HG03354 (cell line): ENCODE results near the gene IFT80.

Experiments
- ATAC-seq: cut with Tn5 transposase; IDR thresholded peaks from one replicate; pipeline ENCODE4 v1.9.1; 2021; ENCODE audit warnings: mild to moderate bottlenecking; ENCODE audit not compliant: unreplicated experiment, poor library complexity, severe bottlenecking

Gene IFT80

GRCh38 chr3:160224256-160224655 lies 174.8 kb downstream of the IFT80 start:
- ATAC-seq: no peak

- ATAC-seq: no peak
Measured at GRCh38 chr3:160221019-160221418, 178.0 kb downstream of the IFT80 start.

- no peak for ATAC-seq
Measured at GRCh38 chr3:160220038-160220437, 179.0 kb downstream of the IFT80 start.

- ATAC-seq: no peak
Measured at GRCh38 chr3:160218136-160218535, 180.9 kb downstream of the IFT80 start.

GRCh38 chr3:160217675-160218074 lies 181.3 kb downstream of the IFT80 start:
- no peak for ATAC-seq

- ATAC-seq: no peak
Measured at GRCh38 chr3:160213191-160213590, 185.8 kb downstream of the IFT80 start.

- ATAC-seq: peak; percentile 64
Measured at GRCh38 chr3:160210799-160211221, 188.2 kb downstream of the IFT80 start.

GRCh38 chr3:160210341-160210740 lies 188.7 kb downstream of the IFT80 start:
- no peak for ATAC-seq
